Keratinocyte (primary cell): ENCODE measurements around the gene OPN4.

Experiments
- CTCF ChIP-seq, 3 experiments: IDR thresholded peaks in 1 of 3; conservative IDR thresholded peaks in 1 of 3; optimal IDR thresholded peaks in 1 of 3; 2 replicates in 2 of 3; 3 replicates in 1 of 3; pipeline versions ENCODE3 to v1.5.1; 2011; ENCODE audit warnings: low read length in 3 of 3, mild to moderate bottlenecking in 3 of 3, moderate library complexity in 2 of 3, control low read depth in 1 of 3, inconsistent platforms in 1 of 3; ENCODE audit not compliant: insufficient read depth in 2 of 3; ENCODE audit errors: extremely low read depth in 1 of 3
- EZH2 ChIP-seq: IDR thresholded peaks from one replicate; pipeline ENCODE4 v1.6.1; 2012; ENCODE audit warnings: inconsistent platforms, mild to moderate bottlenecking, low read length, moderate library complexity

- TF ChIP-seq CTCF (optimal IDR thresholded peaks at IDR 0.05 in 1 of 3, IDR thresholded peaks at IDR 0.05 in 1 of 3, conservative IDR thresholded peaks at IDR 0.05 in 1 of 3; ENCODE audit: extremely low read depth in 1 of 3, insufficient read depth in 2 of 3, low read length in 3 of 3) (no peak), EZH2 (no peak)
These were observed 1.8 kb upstream of the OPN4 start for GRCh38 chr10:86652361-86653202.
